Vagina (tissue), 2 donors: ENCODE results near the gene NSD2.

Experiments used
- POLR2A ChIP-seq, 2 donors: fragments of 450-650 bp; IDR thresholded peaks; one replicate each; pipeline ENCODE4 v1.6.1; 2017; ENCODE audit warnings: antibody characterized with exemption in 2 of 2, mild to moderate bottlenecking in 2 of 2, moderate library complexity in 2 of 2
- POLR2AphosphoS5 ChIP-seq, 2 donors: sonication (generic); formaldehyde crosslinking; IDR thresholded peaks; one replicate each; pipeline ENCODE4 v1.9.0; 2017; ENCODE audit warnings: antibody characterized with exemption in 2 of 2, mild to moderate bottlenecking in 2 of 2, low read depth in 1 of 2; ENCODE audit not compliant: insufficient read depth in 1 of 2

GRCh38 chr4:1898681-1899080, 27.5 kb downstream of the NSD2 start:
- no peak for TF ChIP-seq POLR2AphosphoS5 (IDR thresholded peaks at IDR 0.05; ENCODE audit: insufficient read depth in 1 of 2, low read depth in 1 of 2)
- TF ChIP-seq POLR2A (IDR thresholded peaks at IDR 0.05): no peak
